K562 (cell line): ENCODE data around the gene DDHD1. TPM values are rescaled to one million over a fixed set of nuclear protein-coding genes. Genes with fewer than 3 reads are reported as not detected.

Experiments
- ATAC-seq: fragments of 200-7000 bp; cut with Tn5 transposase; 3 replicates; pipeline ENCODE4 v1.9.1; 2020; ENCODE audit warnings: moderate library complexity
- BruUV-seq: library from RNA; stranded (reverse); fragments of 400-500 nt; replicated peaks from 2 replicates; lab custom pipeline; 2021; lab: Mats Ljungman, UMichigan
- CTCF ChIA-PET: fragments of 300-600 bp; formaldehyde crosslinking; extraction: SDS; loops from one replicate; lab custom pipeline; 2021; ENCODE audit warnings: low intra/inter-chr PET ratio; lab: Yijun Ruan, JAX
- POLR2A ChIA-PET: fragments of 300-600, 350-650 bp; sonication (Branson Sonifier 250); formaldehyde crosslinking; extraction: SDS; loops from one replicate; lab custom pipeline; 2021; ENCODE audit warnings: antibody characterized with exemption, inconsistent platforms; lab: Yijun Ruan, JAX
- DNase-seq, 4 experiments: peaks; one replicate each; pipeline versions ENCODE4 v3.0.0 to v3.0.0-alpha.2; 2011 to 2018; ENCODE audit warnings: low spot score in 3 of 4, mixed read lengths in 3 of 4; ENCODE audit errors: extremely low read depth in 1 of 4
- FAIRE-seq: peaks from 2 replicates; lab custom pipeline; 2011; peaks lifted over from hg19 to GRCh38; lab: Jason Lieb, UNC
- H2AFZ ChIP-seq: 2 replicates; pipeline ENCODE4 v1.6.0; 2011; ENCODE audit warnings: low read depth, low read length, control low read depth, inconsistent platforms
- H3K27ac ChIP-seq: fragments of 200-600 bp; 3 replicates; pipeline ENCODE4 v1.8.0; 2011; ENCODE audit warnings: low read depth, mild to moderate bottlenecking, control low read depth, inconsistent platforms, low read length, moderate library complexity, mixed read lengths; ENCODE audit errors: extremely low read depth
- H3K27me3 ChIP-seq, 2 experiments: fragments of 300-600 bp in 1 of 2; 2 replicates in 1 of 2; 3 replicates in 1 of 2; pipeline versions ENCODE4 v1.6.0 to v1.8.0; 2011; ENCODE audit warnings: inconsistent platforms in 2 of 2, low read length in 2 of 2, mild to moderate bottlenecking in 1 of 2, mixed read lengths in 1 of 2, moderate library complexity in 1 of 2; ENCODE audit not compliant: control insufficient read depth in 2 of 2, insufficient read depth in 2 of 2
- H3K36me3 ChIP-seq: fragments of 300-600 bp; 3 replicates; pipeline ENCODE4 v1.8.0; 2011; ENCODE audit warnings: mild to moderate bottlenecking, low read length, inconsistent platforms; ENCODE audit not compliant: control insufficient read depth, insufficient read depth
- H3K4me1 ChIP-seq, 2 experiments: fragments of 200-600 bp in 1 of 2; replicated peaks in 1 of 2; 2 replicates in 1 of 2; 3 replicates in 1 of 2; pipeline versions ENCODE4 v1.5.1 to v1.8.0; 2011; ENCODE audit warnings: inconsistent platforms in 2 of 2, low read length in 2 of 2, mild to moderate bottlenecking in 1 of 2, mixed read lengths in 1 of 2, moderate library complexity in 1 of 2; ENCODE audit not compliant: control insufficient read depth in 2 of 2, insufficient read depth in 2 of 2
- H3K4me2 ChIP-seq: 2 replicates; pipeline ENCODE4 v1.6.1; 2011; ENCODE audit warnings: low read length, control low read depth, inconsistent platforms, mixed read lengths; ENCODE audit not compliant: insufficient read depth
- H3K4me3 ChIP-seq: fragments of 200-600 bp; sonication (generic), shearing (Covaris generic); 2 replicates; pipeline ENCODE4 v1.5.1; 2016; ENCODE audit warnings: control low read depth, inconsistent platforms
- H3K79me2 ChIP-seq: fragments of 200-600 bp; 3 replicates; pipeline ENCODE4 v1.8.0; 2011; ENCODE audit warnings: low read length, inconsistent platforms; ENCODE audit not compliant: control insufficient read depth, insufficient read depth
- H3K9ac ChIP-seq, 2 experiments: 2 replicates each; pipeline versions ENCODE4 v1.6.0 to v1.6.1; 2011; ENCODE audit warnings: low read depth in 2 of 2, low read length in 2 of 2, control low read depth in 1 of 2, inconsistent platforms in 1 of 2, mild to moderate bottlenecking in 1 of 2, mixed read lengths in 1 of 2; ENCODE audit not compliant: insufficient read depth in 1 of 2
- H3K9me1 ChIP-seq: one replicate; pipeline ENCODE4 v1.6.0; 2011; ENCODE audit warnings: inconsistent platforms, mild to moderate bottlenecking, low read length, moderate library complexity; ENCODE audit not compliant: control insufficient read depth, insufficient read depth
- H3K9me3 ChIP-seq: replicated peaks from 2 replicates; pipeline ENCODE4 v1.5.1; 2011; ENCODE audit warnings: low read depth, low read length, inconsistent platforms; ENCODE audit not compliant: control insufficient read depth, insufficient read depth
- H4K20me1 ChIP-seq: replicated peaks from 2 replicates; pipeline ENCODE4 v1.6.1; 2011; ENCODE audit warnings: low read length, inconsistent platforms, mixed read lengths; ENCODE audit not compliant: control insufficient read depth, insufficient read depth
- CHD7 ChIP-seq: fragments of 200-600 bp; sonication (generic); IDR thresholded peaks from one replicate; pipeline ENCODE4 v1.6.1; 2012; ENCODE audit warnings: mild to moderate bottlenecking, low read depth, low read length, inconsistent platforms
- DDX20 ChIP-seq: fragments of 450-650 bp; IDR thresholded peaks from 2 replicates; pipeline ENCODE4 v1.6.1; 2016; ENCODE audit warnings: missing genetic modification characterization, low read depth, mild to moderate bottlenecking, missing compliant biosample characterization, moderate library complexity
- MAX ChIP-seq: sonication (generic); formaldehyde crosslinking; IDR thresholded peaks from 2 replicates; pipeline ENCODE4 v1.9.0; 2022; ENCODE audit warnings: mild to moderate bottlenecking, missing genetic modification reagents
- MYC ChIP-seq, 2 experiments: fragments of 250-450 bp in 1 of 2; sonication (Bioruptor Pico) in 1 of 2; IDR thresholded peaks; 2 replicates each; pipeline versions ENCODE4 v1.5.1 to v1.6.1; 2012 to 2021; ENCODE audit warnings: low read depth in 2 of 2, borderline replicate concordance in 1 of 2, improper control_type of control experiment in 1 of 2, low read length in 1 of 2, mild to moderate bottlenecking in 1 of 2, moderate library complexity in 1 of 2
- TEAD4 ChIP-seq, 2 experiments: sonication (generic) in 1 of 2; formaldehyde crosslinking in 1 of 2; IDR thresholded peaks; 2 replicates each; pipeline versions ENCODE4 v1.6.1 to v1.8.0; 2012 to 2022; ENCODE audit warnings: borderline replicate concordance in 1 of 2, inconsistent platforms in 1 of 2, low read length in 1 of 2, mild to moderate bottlenecking in 1 of 2, missing genetic modification reagents in 1 of 2
- YBX1 ChIP-seq: fragments of 450-650 bp; IDR thresholded peaks from 2 replicates; pipeline ENCODE4 v1.7.1; 2016; ENCODE audit warnings: mild to moderate bottlenecking
- ZBTB9 ChIP-seq: fragments of 450-650 bp; formaldehyde crosslinking; IDR thresholded peaks from 2 replicates; pipeline ENCODE4 v1.4.0; 2020; ENCODE audit warnings: mild to moderate bottlenecking, moderate library complexity
- ZC3H11A ChIP-seq: IDR thresholded peaks from 2 replicates; pipeline ENCODE4 v1.6.1; 2012; ENCODE audit warnings: low read depth, low read length, improper control_type of control experiment
- WGBS: fragments of 100-300 bp; shearing (Covaris generic); methylation state at CpG from one replicate; pipeline ENCODE4 v1.1.6; 2016; ENCODE audit warnings: low coverage, mixed read lengths; ENCODE audit not compliant: insufficient coverage; ENCODE audit errors: missing lambda C conversion rate; 5-methylcytosine and 5-hydroxymethylcytosine counted together
- in situ Hi-C: fragments of 300-500 bp; cut with MboI; formaldehyde crosslinking; loops from 4 replicates; pipeline ENCODE4 v1.15.0; 2018; ENCODE audit warnings: inconsistent platforms, mixed read lengths
- intact Hi-C: fragments of 100-400 bp; cut with micrococcal nuclease; formaldehyde crosslinking; loops from 2 replicates; pipeline ENCODE4 v1.14.2; 2022
- polyA plus RNA-seq, 8 experiments: library from polyadenylated mRNA; depleted of rRNA in 4 of 8; stranded (reverse) in 5 of 8; unstranded in 3 of 8; fragments of >200 nt; fragmentation: Nextera tagmentation in 2 of 8; fragmentation: Illumina TruSeq in 1 of 8; extraction: Ambion mirVana in 2 of 8; extraction: Trizol in 1 of 8; gene quantifications; 2 replicates each; pipeline versions ENCODE4 v1.2.1 to v1.2.3, GENCODE V29; 2011 to 2014; ENCODE audit warnings: inconsistent platforms in 1 of 8, missing spikeins in 1 of 8
- total RNA-seq, 7 experiments: library from RNA; depleted of rRNA in 6 of 7; stranded (reverse); fragments of >200 nt in 6 of 7; fragmentation: Illumina TruSeq in 2 of 7; extraction: Trizol in 2 of 7; gene quantifications; 2 replicates each; pipeline versions ENCODE4 v1.2.1 to v1.2.3, GENCODE V29; 2011 to 2021; ENCODE audit warnings: low replicate concordance in 1 of 7

Gene DDHD1
- total and polyA plus RNA-seq, 9 of the 15 experiments (the other 6 are each of a cell fraction or from before 2014, with no cell fraction given), result 1.2 to 12.3 (median 5.0) TPM

GRCh38 chr14:53022593-53022992 lies 130.5 kb downstream of the DDHD1 start:
- no peak for DNase-seq
- H2AFZ ChIP-seq, result no peak overlapping the region
- no TSS peak for BruUV-seq
- intact Hi-C loops, result no loop called here
- ATAC-seq, result no peak
- TF ChIP-seq MAX (CRISPR knock-in tag) (no peak), DDX20 (tag) (no peak), CHD7 (no peak), TEAD4 (IDR thresholded peaks at IDR 0.05; ENCODE audit: low read length) (no peak), TEAD4 (CRISPR knock-in tag; IDR thresholded peaks at IDR 0.05; ENCODE audit: borderline replicate concordance) (no peak), YBX1 (no peak), ZBTB9 (no peak), ZC3H11A (no peak), MYC (IDR thresholded peaks at IDR 0.05; ENCODE audit: low read depth, low read length) (no peak), MYC (CRISPR knock-in tag; IDR thresholded peaks at IDR 0.05; ENCODE audit: borderline replicate concordance, low read depth) (no peak)
- TF ChIP-seq, all 486 proteins: peak for 0
- in situ Hi-C loops, result no loop called here
- ChIA-PET CTCF (no interaction called here), POLR2A (no interaction called here)
- FAIRE-seq, result no peak
- Histone ChIP-seq H3K27me3 (no peaks in the 10 kb centered on the region), H3K79me2 (no peaks in the 10 kb centered on the region), H3K4me2 (no peak overlapping the region), H3K9ac (no peak overlapping the region), H3K36me3 (no peaks in the 10 kb centered on the region), H4K20me1 (no peaks in the 10 kb centered on the region), H3K4me1 (no peaks in the 10 kb centered on the region), H3K9me1 (no peaks in the 10 kb centered on the region), H3K9me3 (no peaks in the 10 kb centered on the region), H3K4me3 (no peak overlapping the region), H3K27ac (no peak overlapping the region)
- WGBS, result 5% methylated on average over 3 of the region's 3 CpGs
